ENCODE measurements around the gene ORAI3. TPM values are rescaled to one million over a fixed set of nuclear protein-coding genes. Genes with fewer than 3 reads are reported as not detected.
A peak's percentile ranks its signal among the peaks of the same experiment; 100 is the strongest.

Gene ORAI3
- total and polyA plus RNA-seq, 7 experiments from 2014 or later = 6.0 to 29.8 (median 17.8) TPM

DNA sequence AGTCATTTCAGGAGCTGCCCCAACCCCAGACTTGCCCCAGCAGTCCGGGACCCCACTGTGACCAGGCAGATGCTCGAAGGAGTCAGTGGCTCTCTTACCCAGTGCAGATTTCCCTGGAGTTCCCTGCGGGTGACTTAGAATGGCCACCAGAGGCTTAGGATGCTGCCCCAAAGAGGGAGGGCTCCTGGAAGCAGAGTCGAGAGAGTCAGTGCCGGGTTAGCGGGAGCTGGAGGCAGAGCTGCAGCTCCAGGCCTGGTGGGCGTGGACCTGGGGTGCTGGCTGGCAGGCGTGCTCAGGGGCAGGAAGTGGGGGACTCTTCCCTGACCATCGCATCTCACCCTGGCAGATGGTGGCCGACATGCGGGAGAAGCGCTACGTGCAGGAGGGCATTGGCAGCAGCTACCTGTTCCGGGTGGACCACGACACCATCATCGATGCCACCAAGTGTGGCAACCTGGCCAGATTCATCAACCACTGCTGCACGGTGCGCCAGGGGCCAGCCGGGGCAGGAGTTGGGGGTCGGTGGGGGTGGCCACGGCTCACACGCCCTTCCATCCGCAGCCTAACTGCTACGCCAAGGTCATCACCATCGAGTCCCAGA is 34.5 kb downstream of the ORAI3 start:
- no peaks in the 10 kb centered on the region for H3K9me3 ChIP-seq (ENCODE audit: control insufficient read depth in 2 of 3, low read length in 3 of 3)
- intact Hi-C loops (cut with micrococcal nuclease) = no loop called here
- peaks cover 0 to 61% (median 0%) of the 10 kb centered on the region in 3 experiments for H3K36me3 ChIP-seq (ENCODE audit: control insufficient read depth in 2 of 3, insufficient read depth in 3 of 3, low read length in 3 of 3)
- H3K4me1 ChIP-seq (ENCODE audit: control insufficient read depth in 2 of 2, insufficient read depth in 2 of 2, low read length in 2 of 2) = no peaks in the 10 kb centered on the region
- H3K4me1 Mint-ChIP-seq = peaks cover 0 to 18% (median 0%) of the 10 kb centered on the region in 7 donors
- H3K27me3 Mint-ChIP-seq = no peaks in the 10 kb centered on the region
- ChIA-PET POLR2A (interaction anchor here (1.9 kb wide), 1 partner anchor 90 kb away, joined by 5 read pairs; the partner anchor contains the start of genes ZNF646 and ZNF668), CTCF (interaction anchor here (0.9 to 1.3 kb wide), 4 partner anchors 14 to 400 kb away, joined by 3 to 5 read pairs (median 4); no protein-coding TSS in a partner anchor)
- ATAC-seq (no peak), DNase-seq (no peak)
- H3K36me3 Mint-ChIP-seq = peaks cover 3 to 11% (median 3%) of the 10 kb centered on the region in 5 donors
- H3K27ac ChIP-seq (ENCODE audit: low read depth, low read length) = no peak overlapping the region
- H3K9me3 Mint-ChIP-seq = no peaks in the 10 kb centered on the region
- H3K27me3 ChIP-seq (ENCODE audit: control insufficient read depth in 2 of 2, insufficient read depth in 2 of 2, low read length in 2 of 2) = no peaks in the 10 kb centered on the region
- no peak overlapping the region for H3K4me3 Mint-ChIP-seq
- no peak overlapping the region for H3K4me3 ChIP-seq (ENCODE audit: low read length)
- H3K27ac Mint-ChIP-seq = peak overlapping the region in 2 of 9 donors; percentile 18 to 63

- peaks cover 0 to 17% (median 0%) of the 10 kb centered on the region in 7 donors for H3K4me1 Mint-ChIP-seq
- intact Hi-C loops (cut with micrococcal nuclease) = no loop called here
- H3K36me3 Mint-ChIP-seq = peaks cover 0 to 7% (median 3%) of the 10 kb centered on the region in 5 donors
These were observed 35.2 kb downstream of the ORAI3 start for GRCh38 chr16:30983898-30984610.

GRCh38 chr16:30984669-30985400 is 36.0 kb downstream of the ORAI3 start, which contains the start of gene HSD3B7:
TSS of gene HSD3B7 (plus strand) at chr16:30985207. CDS start at chr16:30985659, 452 bp downstream.
- H3K27me3 Mint-ChIP-seq = no peaks in the 10 kb centered on the region
- intact Hi-C loops (cut with micrococcal nuclease) = loop anchor here (1.0 kb wide), 4 partner anchors 110 to 884 kb away; no protein-coding TSS in a partner anchor
- ChIA-PET CTCF (interaction anchor here (0.6 to 1.5 kb wide), 7 partner anchors 24 to 888 kb away, joined by 3 to 5 read pairs (median 3); partner anchors contain the start of genes ZNF267 and ZNF843), POLR2A (interaction anchor here (0.9 to 1.9 kb wide), 3 partner anchors 15 to 89 kb away, joined by 3 to 5 read pairs (median 3); partner anchors contain the start of genes SETD1A, ZNF646 and ZNF668)
- peaks cover 0 to 7% (median 3%) of the 10 kb centered on the region in 5 donors for H3K36me3 Mint-ChIP-seq
- H3K4me1 Mint-ChIP-seq = peaks cover 0 to 17% (median 0%) of the 10 kb centered on the region in 7 donors
- peak within 1 kb of the TSS in 2 of 9 donors; percentile 29 to 62 for H3K27ac Mint-ChIP-seq
- peak within 1 kb of the TSS in 3 of 10 donors; percentile 39 to 54 (median 51) for H3K4me3 Mint-ChIP-seq
- Histone ChIP-seq H3K4me1 (ENCODE audit: control insufficient read depth in 2 of 2, insufficient read depth in 2 of 2, low read length in 2 of 2) (no peaks in the 10 kb centered on the region), H3K36me3 (ENCODE audit: control insufficient read depth in 2 of 3, insufficient read depth in 3 of 3, low read length in 3 of 3) (peaks cover 0 to 47% (median 0%) of the 10 kb centered on the region in 3 experiments), H3K27ac (ENCODE audit: low read depth, low read length) (no peak within 1 kb of the TSS), H3K27me3 (ENCODE audit: control insufficient read depth in 2 of 2, insufficient read depth in 2 of 2, low read length in 2 of 2) (no peaks in the 10 kb centered on the region), H3K4me3 (ENCODE audit: low read length) (no peak within 1 kb of the TSS), H3K9me3 (ENCODE audit: control insufficient read depth in 2 of 3, low read length in 3 of 3) (no peaks in the 10 kb centered on the region)
- ATAC-seq = peak; percentile 86
- DNase-seq = peak; percentile 54 to 91 (median 72)
- H3K9me3 Mint-ChIP-seq = no peaks in the 10 kb centered on the region

More at GRCh38 chr16:30983898-30984610, 35.2 kb downstream of the ORAI3 start:
- Histone ChIP-seq H3K4me3 (ENCODE audit: low read length) (no peak overlapping the region), H3K27ac (ENCODE audit: low read depth, low read length) (no peak overlapping the region), H3K36me3 (ENCODE audit: control insufficient read depth in 2 of 3, insufficient read depth in 3 of 3, low read length in 3 of 3) (peaks cover 0 to 54% (median 0%) of the 10 kb centered on the region in 3 experiments), H3K4me1 (ENCODE audit: control insufficient read depth in 2 of 2, insufficient read depth in 2 of 2, low read length in 2 of 2) (no peaks in the 10 kb centered on the region), H3K27me3 (ENCODE audit: control insufficient read depth in 2 of 2, insufficient read depth in 2 of 2, low read length in 2 of 2) (no peaks in the 10 kb centered on the region), H3K9me3 (ENCODE audit: control insufficient read depth in 2 of 3, low read length in 3 of 3) (no peaks in the 10 kb centered on the region)
- CTCF ChIA-PET = interaction anchor here (0.6 to 1.5 kb wide), 6 partner anchors 13 to 888 kb away, joined by 3 to 5 read pairs (median 4); partner anchors contain the start of gene ZNF843
- ATAC-seq (no peak), DNase-seq (no peak)
- H3K9me3 Mint-ChIP-seq = no peaks in the 10 kb centered on the region
- no peak overlapping the region for H3K4me3 Mint-ChIP-seq
- POLR2A ChIA-PET = interaction anchor here (0.9 to 1.9 kb wide), 2 partner anchors 26 to 90 kb away, joined by 3 to 5 read pairs; partner anchors contain the start of genes SETD1A, ZNF646 and ZNF668
- no peaks in the 10 kb centered on the region for H3K27me3 Mint-ChIP-seq
- peak overlapping the region in 1 of 9 donors; percentile 62 for H3K27ac Mint-ChIP-seq

DNA sequence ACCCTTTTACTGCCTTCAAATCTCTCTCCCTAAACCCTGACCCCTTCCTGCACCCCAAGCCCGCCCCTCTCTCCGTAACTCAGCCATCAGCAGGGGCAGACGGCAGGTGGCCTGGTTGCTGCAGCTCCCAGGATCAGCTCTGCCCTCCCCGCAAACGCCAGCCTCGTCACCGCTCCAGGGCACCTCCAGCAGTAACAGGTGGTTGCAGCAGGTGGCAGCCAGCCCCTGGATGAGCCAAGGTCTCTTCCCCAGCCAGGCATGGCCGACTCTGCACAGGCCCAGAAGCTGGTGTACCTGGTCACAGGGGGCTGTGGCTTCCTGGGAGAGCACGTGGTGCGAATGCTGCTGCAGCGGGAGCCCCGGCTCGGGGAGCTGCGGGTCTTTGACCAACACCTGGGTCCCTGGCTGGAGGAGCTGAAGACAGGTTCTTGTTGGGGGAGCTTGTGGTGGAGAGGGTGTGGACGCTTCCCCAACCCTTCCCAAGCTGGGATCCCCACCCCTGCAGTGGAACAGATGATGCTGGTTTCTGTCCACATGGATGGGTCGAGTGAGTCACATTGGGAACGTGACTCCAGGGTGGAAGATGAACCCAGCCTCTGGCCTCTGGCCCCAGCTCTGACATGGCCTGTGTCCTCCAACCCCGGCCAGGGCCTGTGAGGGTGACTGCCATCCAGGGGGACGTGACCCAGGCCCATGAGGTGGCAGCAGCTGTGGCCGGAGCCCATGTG is 36.7 kb downstream of the ORAI3 start:
- no peaks in the 10 kb centered on the region for H3K9me3 ChIP-seq (ENCODE audit: control insufficient read depth in 2 of 3, low read length in 3 of 3)
- DNase-seq (no peak), ATAC-seq (no peak)
- peaks cover 0 to 17% (median 0%) of the 10 kb centered on the region in 7 donors for H3K4me1 Mint-ChIP-seq
- no peak overlapping the region for H3K4me3 ChIP-seq (ENCODE audit: low read length)
- ChIA-PET CTCF (interaction anchor here (0.9 to 1.5 kb wide), 7 partner anchors 25 to 888 kb away, joined by 3 to 5 read pairs (median 3); partner anchors contain the start of gene ZNF267), POLR2A (interaction anchor here (0.9 to 1.1 kb wide), 2 partner anchors 14 to 28 kb away, joined by 3 read pairs; partner anchors contain the start of gene SETD1A)
- H3K27ac ChIP-seq (ENCODE audit: low read depth, low read length) = no peak overlapping the region
- H3K9me3 Mint-ChIP-seq = no peaks in the 10 kb centered on the region
- no peaks in the 10 kb centered on the region for H3K4me1 ChIP-seq (ENCODE audit: control insufficient read depth in 2 of 2, insufficient read depth in 2 of 2, low read length in 2 of 2)
- H3K27ac Mint-ChIP-seq = peak overlapping the region in 1 of 9 donors; percentile 29
- H3K27me3 Mint-ChIP-seq = no peaks in the 10 kb centered on the region
- no peaks in the 10 kb centered on the region for H3K27me3 ChIP-seq (ENCODE audit: control insufficient read depth in 2 of 2, insufficient read depth in 2 of 2, low read length in 2 of 2)
- intact Hi-C loops (cut with micrococcal nuclease) = loop anchor here (1.0 kb wide), 4 partner anchors 110 to 884 kb away; no protein-coding TSS in a partner anchor
- peaks cover 0 to 7% (median 3%) of the 10 kb centered on the region in 5 donors for H3K36me3 Mint-ChIP-seq
- H3K4me3 Mint-ChIP-seq = peak overlapping the region in 3 of 10 donors; percentile 39 to 54 (median 51)
- peaks cover 0 to 40% (median 0%) of the 10 kb centered on the region in 3 experiments for H3K36me3 ChIP-seq (ENCODE audit: control insufficient read depth in 2 of 3, insufficient read depth in 3 of 3, low read length in 3 of 3)

DNA sequence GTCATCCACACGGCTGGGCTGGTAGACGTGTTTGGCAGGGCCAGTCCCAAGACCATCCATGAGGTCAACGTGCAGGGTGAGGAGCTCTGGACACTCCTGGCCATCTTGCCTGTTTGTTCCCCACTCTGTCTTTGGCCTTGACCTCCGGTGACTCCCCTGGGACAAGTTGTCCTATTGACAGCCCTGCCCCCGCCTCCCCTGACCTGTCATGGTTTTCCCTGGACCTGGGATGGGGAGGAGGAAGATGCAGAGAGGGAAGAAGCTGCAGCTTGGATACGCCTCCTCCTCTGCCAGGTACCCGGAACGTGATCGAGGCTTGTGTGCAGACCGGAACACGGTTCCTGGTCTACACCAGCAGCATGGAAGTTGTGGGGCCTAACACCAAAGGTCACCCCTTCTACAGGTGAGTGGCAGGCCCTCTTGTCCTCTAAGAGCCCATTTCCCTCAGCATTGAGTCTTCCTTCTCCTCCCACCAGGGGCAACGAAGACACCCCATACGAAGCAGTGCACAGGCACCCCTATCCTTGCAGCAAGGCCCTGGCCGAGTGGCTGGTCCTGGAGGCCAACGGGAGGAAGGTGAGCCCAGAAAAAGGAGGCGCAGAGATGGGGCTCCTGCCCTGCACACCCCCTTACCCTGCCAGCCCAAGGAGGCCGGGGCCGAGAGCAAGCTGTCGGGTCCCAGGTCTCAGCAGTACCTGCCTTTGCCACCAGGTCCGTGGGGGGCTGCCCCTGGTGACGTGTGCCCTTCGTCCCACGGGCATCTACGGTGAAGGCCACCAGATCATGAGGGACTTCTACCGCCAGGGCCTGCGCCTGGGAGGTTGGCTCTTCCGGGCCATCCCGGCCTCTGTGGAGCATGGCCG is 37.5 kb downstream of the ORAI3 start:
- Histone ChIP-seq H3K27ac (ENCODE audit: low read depth, low read length) (no peak overlapping the region), H3K36me3 (ENCODE audit: control insufficient read depth in 2 of 3, insufficient read depth in 3 of 3, low read length in 3 of 3) (peaks cover 0 to 32% (median 0%) of the 10 kb centered on the region in 3 experiments), H3K4me3 (ENCODE audit: low read length) (no peak overlapping the region), H3K4me1 (ENCODE audit: control insufficient read depth in 2 of 2, insufficient read depth in 2 of 2, low read length in 2 of 2) (no peaks in the 10 kb centered on the region), H3K27me3 (ENCODE audit: control insufficient read depth in 2 of 2, insufficient read depth in 2 of 2, low read length in 2 of 2) (no peaks in the 10 kb centered on the region), H3K9me3 (ENCODE audit: control insufficient read depth in 2 of 3, low read length in 3 of 3) (no peaks in the 10 kb centered on the region)
- Mint-ChIP-seq H3K36me3 (peaks cover 0 to 7% (median under 1%) of the 10 kb centered on the region in 5 donors), H3K27ac (no peak overlapping the region), H3K9me3 (no peaks in the 10 kb centered on the region), H3K4me1 (peaks cover 0 to 17% (median 0%) of the 10 kb centered on the region in 7 donors), H3K27me3 (no peaks in the 10 kb centered on the region), H3K4me3 (peak overlapping the region in 1 of 10 donors; percentile 5)
- ChIA-PET POLR2A (interaction anchor here (0.7 to 1.1 kb wide), 2 partner anchors 14 to 447 kb away, joined by 3 read pairs; no protein-coding TSS in a partner anchor), CTCF (interaction anchor here (0.9 to 1.5 kb wide), 6 partner anchors 26 to 887 kb away, joined by 3 to 5 read pairs (median 3); partner anchors contain the start of gene ZNF267)
- intact Hi-C loops (cut with micrococcal nuclease) = no loop called here
- DNase-seq (no peak), ATAC-seq (no peak)
